Measurements from ENCODE around the gene SERPINA9. TPM values are rescaled to one million over a fixed set of nuclear protein-coding genes. Genes with fewer than 3 reads are reported as not detected.

SERPINA9 gene
- total and polyA plus RNA-seq, 2 of the 8 experiments (the other 6 are each of a cell fraction or from before 2014, with no cell fraction given), result not detected

GRCh38 chr14:94423453-94424056 is 52.4 kb downstream of the SERPINA9 start (continued):
- TF ChIP-seq RAD21 (IDR thresholded peaks at IDR 0.05 in 1 of 2, conservative IDR thresholded peaks at IDR 0.05 in 1 of 2; ENCODE audit: low read depth in 2 of 2, low read length in 2 of 2), result peak; percentile 72 to 80
- TF ChIP-seq EZH2 (IDR thresholded peaks at IDR 0.05; ENCODE audit: low read depth, low read length, severe bottlenecking), result no peak
- no peak for TF ChIP-seq BRCA1 (IDR thresholded peaks at IDR 0.05; ENCODE audit: low read depth, low read length)
- peak; percentile 62 to 88 (median 83) for TF ChIP-seq CTCF (IDR thresholded peaks at IDR 0.05; ENCODE audit: control extremely low read depth in 1 of 3, insufficient read depth in 1 of 3, low read depth in 1 of 3, low read length in 3 of 3)

Measured in H1 (cell line).